ENCODE results near the gene CAMK4. TPM values are rescaled to one million over a fixed set of nuclear protein-coding genes. Genes with fewer than 3 reads are reported as not detected.

Gene CAMK4
- total and polyA plus RNA-seq, 7 donors = 0.02 to 1.00 (median 0.15) TPM; not detected in 1

DNA sequence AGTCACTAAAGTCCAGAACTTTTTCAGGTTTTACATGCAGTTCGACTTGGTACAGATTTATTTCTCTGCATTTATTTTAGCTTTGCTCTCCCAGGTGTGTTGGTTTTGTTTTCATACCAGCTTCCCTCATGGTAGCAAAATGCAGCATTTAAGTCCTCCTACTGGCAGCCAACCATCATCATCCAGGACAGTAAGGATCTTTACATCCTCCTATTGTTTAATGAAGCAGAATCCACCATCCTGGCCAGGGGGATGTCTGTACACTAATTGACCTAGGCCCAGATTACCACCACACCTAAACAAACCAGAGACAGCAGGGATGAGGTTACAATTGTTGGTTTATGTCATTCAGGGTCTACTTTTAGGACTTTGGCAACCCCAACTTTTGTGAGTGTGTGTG is 22.3 kb downstream of the CAMK4 start:
- DNase-seq (no peak), ATAC-seq (no peak)
- WGBS, 3 donors = 86% methylated on average over 1 of the region's 1 CpG
- H3K9me3 ChIP-seq = no peaks in the 10 kb centered on the region
- H3K4me1 ChIP-seq = no peaks in the 10 kb centered on the region
- TF ChIP-seq, protein P1, sequence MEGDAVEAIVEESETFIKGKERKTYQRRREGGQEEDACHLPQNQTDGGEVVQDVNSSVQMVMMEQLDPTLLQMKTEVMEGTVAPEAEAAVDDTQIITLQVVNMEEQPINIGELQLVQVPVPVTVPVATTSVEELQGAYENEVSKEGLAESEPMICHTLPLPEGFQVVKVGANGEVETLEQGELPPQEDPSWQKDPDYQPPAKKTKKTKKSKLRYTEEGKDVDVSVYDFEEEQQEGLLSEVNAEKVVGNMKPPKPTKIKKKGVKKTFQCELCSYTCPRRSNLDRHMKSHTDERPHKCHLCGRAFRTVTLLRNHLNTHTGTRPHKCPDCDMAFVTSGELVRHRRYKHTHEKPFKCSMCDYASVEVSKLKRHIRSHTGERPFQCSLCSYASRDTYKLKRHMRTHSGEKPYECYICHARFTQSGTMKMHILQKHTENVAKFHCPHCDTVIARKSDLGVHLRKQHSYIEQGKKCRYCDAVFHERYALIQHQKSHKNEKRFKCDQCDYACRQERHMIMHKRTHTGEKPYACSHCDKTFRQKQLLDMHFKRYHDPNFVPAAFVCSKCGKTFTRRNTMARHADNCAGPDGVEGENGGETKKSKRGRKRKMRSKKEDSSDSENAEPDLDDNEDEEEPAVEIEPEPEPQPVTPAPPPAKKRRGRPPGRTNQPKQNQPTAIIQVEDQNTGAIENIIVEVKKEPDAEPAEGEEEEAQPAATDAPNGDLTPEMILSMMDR (IDR thresholded peaks at IDR 0.05) = no peak
- no peaks in the 10 kb centered on the region for H3K36me3 ChIP-seq (ENCODE audit: insufficient read depth in 1 of 2, low read depth in 1 of 2)
- intact Hi-C loops (cut with DNase I) = no loop called here
- no peaks in the 10 kb centered on the region for H3K27me3 ChIP-seq (ENCODE audit: insufficient read depth in 3 of 3, low read length in 2 of 3)
- no peak overlapping the region for H3K4me3 ChIP-seq
- no peak overlapping the region for H3K27ac ChIP-seq

DNA sequence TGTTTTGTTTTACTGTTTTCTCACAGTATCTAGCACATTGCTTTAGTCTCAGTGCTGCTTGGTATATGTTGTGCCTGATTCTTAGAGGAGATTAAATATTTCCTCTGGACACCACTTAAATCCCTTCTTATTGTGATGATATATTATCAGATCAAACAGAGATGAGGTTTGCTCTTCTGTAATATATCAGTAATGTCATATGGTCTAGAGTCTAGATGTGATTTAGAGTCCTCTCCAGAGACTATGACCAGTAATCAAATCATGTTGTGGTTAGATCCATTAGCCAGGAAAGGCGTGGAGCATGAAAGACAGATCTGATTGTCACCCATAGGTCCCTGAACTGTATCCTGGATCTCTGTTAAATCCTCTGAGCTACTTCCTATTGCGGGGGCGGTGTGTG is 24.4 kb downstream of the CAMK4 start:
- no peak for ATAC-seq
- no peaks in the 10 kb centered on the region for H3K36me3 ChIP-seq (ENCODE audit: insufficient read depth in 1 of 2, low read depth in 1 of 2)
- TF ChIP-seq, protein P1 (IDR thresholded peaks at IDR 0.05) = no peak
- 73 to 81% (median 75%) methylated on average over 3 of the region's 3 CpGs for WGBS, 3 donors
- intact Hi-C loops (cut with DNase I) = no loop called here
- no peak for DNase-seq
- H3K27ac ChIP-seq = no peak overlapping the region
- no peak overlapping the region for H3K4me3 ChIP-seq
- H3K9me3 ChIP-seq = no peaks in the 10 kb centered on the region
- H3K27me3 ChIP-seq (ENCODE audit: insufficient read depth in 3 of 3, low read length in 2 of 3) = no peaks in the 10 kb centered on the region
- no peaks in the 10 kb centered on the region for H3K4me1 ChIP-seq

DNA sequence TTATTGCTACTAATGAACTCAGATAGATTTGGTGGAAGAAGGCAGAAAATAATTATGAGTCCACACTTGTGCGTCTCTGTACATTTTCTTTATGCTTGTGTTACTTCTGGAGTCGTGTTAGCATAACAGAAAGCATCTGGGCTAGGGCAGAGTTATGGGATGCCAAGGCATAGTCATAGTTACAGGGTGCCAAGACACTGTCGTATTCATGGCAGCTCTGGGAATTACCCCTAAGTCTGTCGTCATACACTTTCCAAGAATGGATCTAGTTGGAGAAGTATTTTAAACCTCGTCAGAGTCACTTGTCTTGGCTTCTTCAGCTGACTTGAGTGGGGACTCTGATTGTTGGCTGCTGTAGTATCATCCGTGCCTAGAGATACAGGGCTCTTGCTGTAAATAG is 27.7 kb downstream of the CAMK4 start:
- no peaks in the 10 kb centered on the region for H3K9me3 ChIP-seq
- no peak overlapping the region for H3K27ac ChIP-seq
- H3K27me3 ChIP-seq (ENCODE audit: insufficient read depth in 3 of 3, low read length in 2 of 3) = no peaks in the 10 kb centered on the region
- TF ChIP-seq, protein P1 (IDR thresholded peaks at IDR 0.05) = no peak
- ATAC-seq (no peak), DNase-seq (no peak)
- no peaks in the 10 kb centered on the region for H3K4me1 ChIP-seq
- H3K4me3 ChIP-seq = no peak overlapping the region
- H3K36me3 ChIP-seq (ENCODE audit: insufficient read depth in 1 of 2, low read depth in 1 of 2) = no peaks in the 10 kb centered on the region
- WGBS, 3 donors = 31 to 39% (median 34%) methylated on average over 6 of the region's 6 CpGs
- intact Hi-C loops (cut with DNase I) = no loop called here

DNA sequence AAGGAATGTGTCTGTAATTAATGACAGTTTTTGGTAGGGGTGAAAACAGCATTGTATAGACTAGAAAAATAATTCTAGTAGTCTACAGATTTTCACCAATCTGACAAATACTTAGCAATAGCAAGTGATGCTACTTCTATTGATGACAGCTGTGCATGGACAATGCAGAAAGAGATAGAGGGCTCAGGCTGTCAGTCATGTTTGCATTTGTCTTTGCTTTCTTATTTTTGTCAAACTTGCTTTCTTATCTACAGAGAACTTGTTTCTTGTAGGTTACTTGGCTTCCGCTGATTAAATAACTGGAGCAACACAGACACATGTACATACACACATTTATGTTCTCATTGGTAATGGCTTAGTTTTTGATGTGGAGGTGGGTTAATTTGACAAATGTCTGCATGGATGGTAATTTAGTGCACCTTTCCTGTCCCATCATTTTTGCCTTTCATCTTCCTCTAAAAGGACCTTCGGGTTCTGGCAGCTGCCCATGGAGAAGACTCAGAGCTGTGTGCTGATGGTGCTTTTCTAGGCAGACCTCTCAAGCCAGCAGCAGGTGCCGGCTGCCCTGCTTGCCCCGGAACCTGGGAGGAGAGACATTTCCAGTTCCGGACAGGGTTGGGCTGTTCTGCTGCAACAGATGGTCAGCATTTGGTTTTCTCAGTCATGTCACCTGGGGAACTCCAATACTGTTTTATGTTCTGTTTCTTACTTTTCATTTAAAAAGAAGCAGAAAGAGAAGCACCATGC is 28.8 kb downstream of the CAMK4 start:
- intact Hi-C loops (cut with DNase I) = no loop called here
- DNase-seq (no peak), ATAC-seq (no peak)
- WGBS, 3 donors = 55 to 62% (median 56%) methylated on average over 5 of the region's 5 CpGs
- Histone ChIP-seq H3K27me3 (ENCODE audit: insufficient read depth in 3 of 3, low read length in 2 of 3) (no peaks in the 10 kb centered on the region), H3K4me3 (no peak overlapping the region), H3K9me3 (no peaks in the 10 kb centered on the region), H3K27ac (no peak overlapping the region), H3K36me3 (ENCODE audit: insufficient read depth in 1 of 2, low read depth in 1 of 2) (no peaks in the 10 kb centered on the region), H3K4me1 (no peaks in the 10 kb centered on the region)
- TF ChIP-seq, protein P1 (IDR thresholded peaks at IDR 0.05) = no peak

DNA sequence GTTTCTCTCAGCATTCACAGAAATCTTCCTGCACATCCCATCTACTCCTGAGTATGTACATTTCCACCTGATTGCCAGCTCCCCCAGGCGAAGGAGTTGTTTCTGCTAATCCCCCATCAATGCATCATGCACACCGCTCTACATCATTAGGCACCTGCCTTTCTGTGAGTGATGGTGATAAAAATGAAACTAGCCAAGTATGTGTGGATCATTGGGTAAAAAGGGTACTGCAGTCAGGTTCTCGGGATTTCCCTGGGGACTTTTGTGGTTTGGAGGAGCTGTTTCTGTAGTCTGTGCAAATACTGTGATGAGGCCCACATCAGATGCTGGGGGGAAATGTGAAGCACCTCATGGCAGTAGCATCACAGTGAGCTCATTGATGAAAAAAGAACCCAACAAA is 30.4 kb downstream of the CAMK4 start:
- Histone ChIP-seq H3K4me1 (no peaks in the 10 kb centered on the region), H3K27me3 (ENCODE audit: insufficient read depth in 3 of 3, low read length in 2 of 3) (no peaks in the 10 kb centered on the region), H3K27ac (no peak overlapping the region), H3K4me3 (no peak overlapping the region), H3K9me3 (no peaks in the 10 kb centered on the region), H3K36me3 (ENCODE audit: insufficient read depth in 1 of 2, low read depth in 1 of 2) (no peaks in the 10 kb centered on the region)
- 71 to 83% (median 78%) methylated on average over 3 of the region's 3 CpGs for WGBS, 3 donors
- DNase-seq (no peak), ATAC-seq (no peak)
- intact Hi-C loops (cut with DNase I) = no loop called here
- TF ChIP-seq, protein P1 (IDR thresholded peaks at IDR 0.05) = no peak

Measured in psoas muscle (tissue), 8 donors.